Liver (tissue), 3 donors: Measurements from ENCODE around the gene RFPL1.

Experiments used
- ATF3 ChIP-seq: IDR thresholded peaks from 2 replicates; pipeline ENCODE4 v1.6.1; 2016; ENCODE audit warnings: antibody characterized with exemption
- CTCF ChIP-seq: fragments of 150-350 bp; IDR thresholded peaks from 2 replicates; pipeline ENCODE4 v1.5.1; 2017; ENCODE audit warnings: improper control_type of control experiment, low read depth, low read length; ENCODE audit not compliant: missing input control
- EGR1 ChIP-seq, 2 donors: IDR thresholded peaks; 2 replicates each; pipeline ENCODE4 v1.6.1; 2016 to 2018; ENCODE audit warnings: antibody characterized with exemption in 2 of 2, low read depth in 2 of 2
- FOXA1 ChIP-seq: IDR thresholded peaks from 2 replicates; pipeline ENCODE4 v1.6.1; 2016; ENCODE audit warnings: antibody characterized with exemption
- GABPA ChIP-seq, 2 donors: IDR thresholded peaks in 1 of 2; conservative IDR thresholded peaks in 1 of 2; 2 replicates each; pipeline ENCODE4 v1.6.1; 2016; ENCODE audit warnings: antibody characterized with exemption in 2 of 2, mild to moderate bottlenecking in 1 of 2, moderate library complexity in 1 of 2
- JUND ChIP-seq, 2 donors: IDR thresholded peaks; 2 replicates each; pipeline ENCODE4 v1.6.1; 2016; ENCODE audit warnings: antibody characterized with exemption in 2 of 2
- REST ChIP-seq: IDR thresholded peaks from 2 replicates; pipeline ENCODE4 v1.6.1; 2016; ENCODE audit warnings: antibody characterized with exemption, mild to moderate bottlenecking
- RXRA ChIP-seq, 2 donors: IDR thresholded peaks; 2 replicates each; pipeline ENCODE4 v1.6.1; 2017 to 2018; ENCODE audit warnings: antibody characterized with exemption in 2 of 2, mild to moderate bottlenecking in 1 of 2
- TAF1 ChIP-seq: conservative IDR thresholded peaks from 2 replicates; pipeline ENCODE4 v1.6.1; 2016; ENCODE audit warnings: antibody characterized with exemption, mild to moderate bottlenecking
- YY1 ChIP-seq: IDR thresholded peaks from 2 replicates; pipeline ENCODE4 v1.6.1; 2016; ENCODE audit warnings: antibody characterized with exemption, mild to moderate bottlenecking
- donor health status: healthy.
- donor health status: healthy.

- no peak for TF ChIP-seq EGR1 (IDR thresholded peaks at IDR 0.05; ENCODE audit: low read depth in 2 of 2)
- TF ChIP-seq CTCF: no peak
- TF ChIP-seq YY1: no peak
- no peak for TF ChIP-seq TAF1
- TF ChIP-seq GABPA (IDR thresholded peaks at IDR 0.05 in 1 of 2, conservative IDR thresholded peaks at IDR 0.05 in 1 of 2): no peak
- TF ChIP-seq ATF3: no peak
- no peak for TF ChIP-seq RXRA (IDR thresholded peaks at IDR 0.05)
- TF ChIP-seq REST: no peak
- no peak for TF ChIP-seq JUND (IDR thresholded peaks at IDR 0.05)
- TF ChIP-seq FOXA1: no peak
These were observed 4.1 kb upstream of the RFPL1 start for GRCh38 chr22:29434288-29434687.
